Measurements from ENCODE around the gene MESD. TPM values are rescaled to one million over a fixed set of nuclear protein-coding genes. Genes with fewer than 3 reads are reported as not detected.

Gene MESD
- total and polyA plus RNA-seq, 2 of the 4 experiments (the other 2 are of a cell fraction), result 10.0 to 14.0 TPM

GRCh38 chr15:81025721-81026370, 36.2 kb upstream of the MESD start:
- Histone ChIP-seq H3K27me3 (ENCODE audit: control insufficient read depth, insufficient read depth, low read length) (no peaks in the 10 kb centered on the region), H2BK15ac (ENCODE audit: low read depth, low read length) (no peak overlapping the region), H3K9me3 (ENCODE audit: control insufficient read depth, insufficient read depth, low read length) (peaks cover 5% of the 10 kb centered on the region), H3K27ac (ENCODE audit: insufficient read depth, low read length) (no peak overlapping the region), H3K56ac (ENCODE audit: extremely low read depth, insufficient read depth, low read length) (no peak overlapping the region), H4K91ac (ENCODE audit: insufficient read depth, low read depth, low read length) (no peak overlapping the region), H2BK120ac (ENCODE audit: low read depth, low read length) (no peak overlapping the region), H3K23ac (ENCODE audit: low read depth, low read length) (no peak overlapping the region), H2AFZ (replicated peaks; ENCODE audit: low read length, poor library complexity) (no peak overlapping the region), H3K4me3 (ENCODE audit: insufficient read depth, low read depth, low read length) (no peak overlapping the region), H2AK5ac (ENCODE audit: low read depth, low read length) (no peak overlapping the region), H2AK9ac (replicated peaks; ENCODE audit: low read depth, low read length, poor library complexity) (no peak overlapping the region), H4K20me1 (ENCODE audit: insufficient read depth, low read length) (no peaks in the 10 kb centered on the region), H3K9me1 (ENCODE audit: insufficient read depth, low read length) (peaks cover 15% of the 10 kb centered on the region), H3K4me1 (ENCODE audit: control insufficient read depth, insufficient read depth, low read length) (peaks cover 12% of the 10 kb centered on the region), H3K79me1 (ENCODE audit: low read depth in 1 of 2, low read length in 2 of 2) (peaks cover 4 to 5% of the 10 kb centered on the region in 2 experiments; a peak in 2 of 4 replicates), H3K4me2 (ENCODE audit: low read depth, low read length) (no peak overlapping the region), H3K9ac (ENCODE audit: low read depth, low read length) (no peak overlapping the region), H3K36me3 (ENCODE audit: control insufficient read depth, insufficient read depth, low read length) (no peaks in the 10 kb centered on the region), H3K18ac (ENCODE audit: low read depth, low read length) (no peak overlapping the region), H4K5ac (ENCODE audit: low read depth, low read length) (no peak overlapping the region), H3K14ac (replicated peaks; ENCODE audit: low read depth, low read length) (no peak overlapping the region), H4K8ac (ENCODE audit: low read depth in 2 of 2, low read length in 2 of 2) (no peak overlapping the region), H2BK20ac (ENCODE audit: low read depth, low read length) (no peak overlapping the region), H3K4ac (ENCODE audit: low read depth, low read length) (no peak overlapping the region), H2BK5ac (ENCODE audit: low read depth, low read length, poor library complexity, severe bottlenecking) (no peak overlapping the region)
- in situ Hi-C loops (cut with MboI; ENCODE audit: low sequenced_read_pairs) (no loop called here), intact Hi-C loops (cut with micrococcal nuclease) (no loop called here), dilution Hi-C loops (cut with HindIII; ENCODE audit: low sequenced_read_pairs, unreplicated experiment) (no loop called here)
- POLR2A ChIA-PET (ENCODE audit: unreplicated experiment), result no interaction called here
- CTCF ChIA-PET, result no interaction called here
- ATAC-seq (ENCODE audit: low read depth) (no peak), DNase-seq (no peak)
- BruUV-seq (replicated peaks), result no TSS peak
- TF ChIP-seq CHD1 (IDR thresholded peaks at IDR 0.05; ENCODE audit: low read depth, low read length) (no peak), POLR2A (IDR thresholded peaks at IDR 0.05; ENCODE audit: low read depth, low read length) (no peak), FOS (IDR thresholded peaks at IDR 0.05; ENCODE audit: low read depth, low read length) (no peak)
- no CpG with 5 or more reads among the region's 4 CpGs for WGBS, 2 experiments (ENCODE audit: extremely low coverage in 2 of 2, insufficient read length in 1 of 2)

All from IMR-90 (cell line).